SW 1271 (cell line): Measurements from ENCODE around the gene STK11.

ENCODE experiments used
- DNase-seq, 2 experiments: peaks; one replicate each; lab custom pipeline; 2025; lab: John Stamatoyannopoulos, UW

The STK11 gene

GRCh38 chr19:1250437-1251260 lies 45.1 kb downstream of the STK11 start:
- peak in 1 of 2 experiments; percentile 33 for DNase-seq

DNA sequence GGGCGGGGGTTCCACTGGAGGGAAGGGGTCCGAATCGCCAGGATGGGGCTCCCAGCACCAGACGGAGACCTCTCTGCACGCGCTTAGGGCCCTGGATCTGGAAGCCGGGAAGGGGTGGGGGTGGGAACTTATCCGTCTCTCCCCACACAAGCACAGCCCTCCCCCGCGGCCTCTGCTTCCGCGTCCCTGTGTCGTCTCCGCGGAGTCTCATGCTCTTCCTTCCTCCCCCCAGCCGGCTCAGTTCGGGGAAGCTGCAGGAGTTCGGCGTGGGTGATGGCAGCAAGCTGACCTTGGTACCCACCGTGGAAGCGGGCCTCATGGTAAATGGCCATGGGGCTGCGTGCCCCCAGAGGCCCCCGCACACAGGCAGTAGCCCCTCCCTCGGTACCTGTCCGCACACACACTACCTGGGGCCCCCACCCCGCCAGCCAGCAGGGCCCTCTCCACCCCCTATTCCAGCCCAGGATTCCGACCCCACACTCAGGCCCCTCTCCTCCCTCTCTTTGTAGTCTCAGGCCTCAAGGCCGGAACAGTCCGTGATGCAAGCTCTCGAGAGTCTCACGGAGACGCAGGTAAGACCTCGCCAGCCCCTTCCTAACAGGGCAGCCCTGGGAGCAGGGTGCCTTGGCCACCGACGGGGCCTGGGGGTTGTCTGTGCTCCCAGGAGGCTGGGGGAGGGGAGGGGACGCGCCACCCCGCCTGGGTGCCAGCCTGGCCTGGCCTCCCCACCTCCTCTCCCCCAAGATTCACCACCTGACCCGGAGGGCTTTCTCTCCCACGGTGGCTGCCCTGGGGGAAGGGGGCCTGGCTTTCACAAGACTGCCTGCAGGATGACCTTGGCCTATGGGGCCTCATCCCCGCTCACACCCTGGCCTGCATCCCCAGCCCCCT lies 46.0 kb downstream of the STK11 start:
- DNase-seq: peak in 1 of 2 experiments; percentile 47

GRCh38 chr19:1252221-1252820 lies 46.7 kb downstream of the STK11 start:
- peak in 1 of 2 experiments; percentile 67 for DNase-seq

GRCh38 chr19:1252821-1253513 lies 47.4 kb downstream of the STK11 start:
- peak; percentile 76 to 88 for DNase-seq

DNA sequence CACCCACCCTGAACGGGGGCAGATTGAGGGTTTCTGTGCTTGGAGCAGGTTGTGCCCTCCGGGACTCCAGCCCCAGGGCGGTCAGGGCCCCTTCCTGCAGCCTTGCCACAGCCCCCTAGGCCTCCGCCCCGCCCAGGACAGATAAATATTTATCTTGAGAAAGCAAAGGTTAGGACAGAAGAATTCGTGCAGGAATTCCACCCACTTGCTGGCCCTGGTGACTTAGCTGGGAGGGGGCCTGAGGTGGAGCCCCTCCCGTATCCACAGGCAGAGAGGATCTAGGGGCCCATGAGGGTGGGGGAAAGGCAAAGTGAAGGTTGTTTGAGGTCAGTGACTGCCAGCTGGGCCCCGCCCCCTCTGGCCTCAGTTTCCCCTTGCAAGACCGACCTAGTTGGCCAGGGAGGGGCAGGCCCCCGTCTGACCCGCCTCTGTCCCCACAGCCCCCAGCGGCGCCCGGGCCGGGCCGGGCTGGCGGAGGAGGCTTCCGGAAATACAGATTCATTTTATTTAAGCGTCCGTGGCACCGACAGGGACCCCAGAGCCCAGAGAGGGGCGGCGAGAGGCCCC lies 48.0 kb downstream of the STK11 start:
- peak in 1 of 2 experiments; percentile 59 for DNase-seq

DNA sequence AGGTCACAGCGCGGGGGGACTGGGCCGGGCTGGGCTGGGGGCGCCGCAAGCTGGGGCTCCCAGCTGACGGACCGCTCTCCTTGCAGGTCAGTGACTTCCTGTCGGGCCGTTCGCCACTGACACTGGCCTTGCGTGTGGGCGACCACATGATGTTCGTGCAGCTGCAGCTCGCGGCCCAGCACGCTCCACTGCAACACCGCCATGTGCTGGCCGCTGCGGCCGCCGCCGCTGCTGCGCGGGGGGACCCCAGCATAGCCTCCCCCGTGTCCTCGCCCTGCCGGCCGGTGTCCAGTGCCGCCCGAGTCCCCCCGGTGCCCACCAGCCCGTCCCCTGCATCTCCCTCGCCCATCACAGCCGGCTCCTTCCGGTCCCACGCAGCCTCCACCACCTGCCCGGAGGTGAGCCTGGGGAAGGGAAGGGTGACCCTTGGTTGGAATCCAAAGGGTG lies 48.5 kb downstream of the STK11 start:
- no peak for DNase-seq

- no peak for DNase-seq
Observed at GRCh38 chr19:1254530-1255185, 49.1 kb downstream of the STK11 start.

- DNase-seq: no peak
Observed at GRCh38 chr19:1255186-1256161, 49.9 kb downstream of the STK11 start.

- DNase-seq: no peak
Observed at GRCh38 chr19:1256646-1257474, 51.3 kb downstream of the STK11 start.

DNA sequence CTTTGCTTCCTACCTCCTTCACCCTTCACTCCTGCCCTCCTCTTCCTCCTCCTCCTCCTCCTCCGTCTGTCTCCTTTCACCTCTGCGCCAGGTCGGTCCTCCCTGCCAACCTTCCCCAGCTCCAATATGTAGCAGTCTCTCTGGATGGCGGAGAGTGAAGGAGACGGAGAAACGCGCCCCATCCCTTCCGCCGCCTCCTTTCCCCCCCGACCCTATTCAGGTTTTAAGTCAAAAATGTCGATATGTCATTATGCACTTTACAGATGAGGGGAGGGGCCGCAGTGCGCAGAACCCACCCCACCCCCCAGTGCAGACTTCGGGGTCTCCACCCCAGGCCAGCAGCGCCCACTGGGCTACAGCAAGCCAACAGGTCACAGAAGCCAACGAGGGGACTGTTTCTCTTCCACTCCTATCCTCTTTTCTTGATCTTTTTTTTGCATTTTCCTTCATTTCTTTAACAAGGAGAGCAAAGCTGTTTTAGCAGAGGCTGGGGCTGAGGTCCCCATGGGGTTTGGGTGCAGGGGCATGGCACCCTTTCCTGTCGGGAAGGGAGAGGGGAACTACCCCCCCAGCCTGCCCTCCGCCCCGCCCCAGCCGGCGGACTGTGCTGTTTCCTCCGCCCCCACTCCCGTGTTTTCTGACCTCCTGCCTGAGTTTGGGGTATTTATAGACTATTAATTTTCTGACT lies 52.0 kb downstream of the STK11 start:
- DNase-seq: no peak

DNA sequence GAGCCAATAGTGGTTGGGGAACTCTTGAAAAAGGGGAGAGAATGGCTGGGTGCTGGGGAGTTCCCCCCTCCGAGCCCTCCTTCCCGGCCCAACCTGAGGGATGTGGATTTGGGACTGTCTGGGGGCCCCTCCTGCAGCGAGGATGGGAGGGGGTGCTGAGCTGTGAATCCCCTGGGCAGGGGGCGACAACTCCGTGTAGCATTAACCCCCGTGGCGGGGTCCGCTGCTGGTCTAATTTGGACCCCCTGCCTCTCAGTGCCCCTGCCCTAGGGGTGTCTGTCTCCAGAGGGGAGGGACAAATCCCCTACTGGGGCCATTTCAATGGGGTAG lies 52.5 kb downstream of the STK11 start:
- no peak for DNase-seq

- peak in 1 of 2 experiments; percentile 56 for DNase-seq
Observed at GRCh38 chr19:1258707-1259205, 53.2 kb downstream of the STK11 start.

DNA sequence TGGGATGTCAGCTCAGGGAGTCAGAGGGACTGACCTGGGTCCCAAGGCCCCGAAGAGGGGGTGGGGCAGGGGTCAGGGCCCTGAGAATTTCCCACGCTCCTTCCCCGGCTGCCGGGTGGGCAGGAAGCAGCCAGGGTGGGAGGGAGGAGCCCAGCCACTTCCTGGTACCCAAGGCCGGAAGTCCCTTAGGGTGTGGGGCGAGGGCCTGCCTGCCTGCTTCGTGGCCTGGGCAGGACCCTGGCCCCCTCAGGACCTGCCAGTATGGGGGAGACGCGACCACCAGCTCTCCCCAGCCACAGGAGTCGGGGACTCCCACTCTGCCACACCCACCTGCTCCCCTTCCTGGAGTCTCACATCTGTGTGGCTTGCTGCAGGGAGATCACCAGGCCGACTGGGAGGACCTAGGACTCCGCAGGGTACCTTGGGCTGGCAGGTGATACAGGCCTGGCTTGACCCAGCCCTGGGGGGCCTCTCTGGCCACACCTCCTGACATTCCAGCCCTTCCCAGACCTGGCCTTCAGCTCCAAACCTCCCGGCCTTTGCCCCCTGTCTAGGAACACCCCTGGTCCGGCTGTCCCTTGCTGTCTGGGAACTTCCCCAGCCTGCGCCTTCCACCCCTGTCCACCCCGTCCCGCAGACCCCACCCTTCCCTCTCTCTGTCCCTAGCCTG lies 53.8 kb downstream of the STK11 start:
- peak; percentile 61 to 79 for DNase-seq

DNA sequence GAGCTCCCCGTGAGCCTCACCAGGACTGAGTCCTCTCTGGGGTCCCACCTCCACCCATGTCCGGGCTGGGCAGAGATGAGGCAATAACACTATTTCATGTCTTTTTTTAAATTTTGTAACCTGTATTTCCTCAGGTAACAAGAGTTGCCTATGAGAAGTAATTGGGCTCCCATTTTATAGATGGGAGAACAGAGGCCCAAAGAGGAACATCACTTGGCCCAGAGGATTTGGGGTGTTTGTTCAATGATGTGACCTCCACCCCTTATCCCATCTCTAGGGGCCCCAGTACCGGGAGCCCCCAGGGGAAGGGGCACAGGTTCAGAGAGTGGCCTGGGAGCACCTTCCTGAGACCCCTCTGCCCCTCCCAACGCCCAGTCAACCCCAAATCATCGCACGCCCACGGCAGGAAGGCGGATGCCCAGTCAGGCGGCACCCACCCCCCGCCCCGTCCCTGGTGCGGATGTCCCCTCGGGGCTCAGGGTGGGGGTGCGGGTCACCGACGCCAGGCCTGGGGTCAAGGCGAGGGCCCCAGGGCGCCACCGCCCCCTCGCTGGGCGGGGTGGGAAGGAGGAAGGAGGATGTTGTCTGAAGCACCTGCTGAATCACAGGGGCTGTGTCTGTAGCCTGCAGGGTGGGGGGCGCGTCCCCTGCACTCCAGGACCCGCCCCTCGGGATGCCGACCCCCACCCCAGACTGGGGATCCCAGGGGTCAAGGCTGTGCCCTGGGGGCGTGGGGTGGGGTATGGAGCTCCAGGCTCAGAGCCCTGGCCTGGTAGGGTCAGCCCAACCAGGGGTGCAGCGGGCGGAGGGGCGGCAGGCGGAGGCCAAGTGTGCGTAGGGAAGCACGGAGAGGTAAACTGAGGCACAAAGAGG lies 54.5 kb downstream of the STK11 start:
- peak in 1 of 2 experiments; percentile 56 for DNase-seq

DNA sequence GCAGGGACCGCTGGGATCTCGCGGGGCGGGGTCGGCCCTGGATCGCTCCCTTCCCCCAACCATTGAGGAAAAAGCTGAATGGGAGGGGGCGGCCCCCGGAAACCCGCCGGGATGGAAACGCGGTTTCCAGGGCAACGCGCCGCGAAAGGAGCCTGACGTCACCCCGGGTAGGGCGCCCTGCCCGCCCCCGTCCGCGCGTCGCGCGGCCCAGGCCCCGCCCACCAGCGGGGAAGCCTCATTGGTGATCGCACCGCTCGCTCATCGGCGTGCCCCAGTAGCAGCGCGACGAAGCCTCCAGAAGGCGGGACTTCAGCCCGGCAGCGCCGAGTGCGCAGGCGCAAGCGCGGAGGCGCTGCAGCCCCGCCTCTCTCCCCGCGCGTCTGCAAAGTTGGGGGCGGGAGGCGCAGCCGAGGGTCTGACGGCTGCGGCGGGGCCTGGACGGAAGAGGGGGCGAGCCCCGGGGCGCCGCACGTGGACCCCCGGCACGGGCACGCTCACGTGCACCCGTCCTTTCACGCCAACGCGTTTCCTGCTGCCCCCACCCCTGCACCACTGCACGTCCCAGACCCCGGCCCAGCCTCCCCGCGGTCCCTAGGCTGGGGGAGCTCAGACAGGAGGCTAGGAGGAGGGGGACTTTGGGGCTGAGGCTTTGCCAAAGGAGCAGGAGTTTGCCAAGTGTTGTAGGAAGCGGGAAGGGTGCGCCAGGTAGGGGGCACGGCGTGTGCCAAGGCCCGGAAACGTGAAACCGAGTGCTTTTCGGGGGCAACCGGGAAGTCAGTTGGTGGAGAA lies 55.4 kb downstream of the STK11 start:
- peak; percentile 78 to 89 for DNase-seq

GRCh38 chr19:1261538-1261797 lies 55.9 kb downstream of the STK11 start:
- no peak for DNase-seq
